Measurements from ENCODE around the gene PALD1. TPM values are rescaled to one million over a fixed set of nuclear protein-coding genes. Genes with fewer than 3 reads are reported as not detected.

The PALD1 gene
- total RNA-seq, 1 donor from 2014 or later, result not detected

DNA sequence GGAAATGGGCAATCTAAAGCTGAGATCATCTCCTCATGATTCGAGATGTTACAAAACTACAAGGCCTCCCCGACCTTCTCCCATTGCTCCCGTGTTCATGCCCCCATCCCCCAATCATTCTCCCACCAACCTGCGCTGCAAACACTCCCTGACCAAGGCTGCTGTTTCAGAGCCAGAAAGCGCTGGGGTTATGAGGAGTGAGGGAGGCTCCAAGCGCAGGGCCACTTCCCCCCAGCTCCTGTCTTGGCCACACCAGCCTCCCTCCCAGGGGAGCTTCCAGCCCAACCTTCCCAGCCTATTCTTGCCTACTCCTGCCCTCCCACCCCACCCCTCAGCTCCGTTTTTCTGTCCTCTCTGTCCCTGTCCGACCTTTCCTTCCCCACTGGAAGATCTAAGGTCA lies 22.4 kb upstream of the PALD1 start:
- no peak for TF ChIP-seq CTCF (IDR thresholded peaks at IDR 0.05; ENCODE audit: insufficient read depth, low read length, severe bottlenecking)
- Histone ChIP-seq H3K27me3 (ENCODE audit: control insufficient read depth, insufficient read depth, low read length) (peaks cover 22% of the 10 kb centered on the region), H3K4me3 (ENCODE audit: low read depth, low read length) (no peak overlapping the region), H3K36me3 (ENCODE audit: control insufficient read depth, insufficient read depth, low read length) (no peaks in the 10 kb centered on the region)
- FAIRE-seq (peak; percentile 7), DNase-seq (ENCODE audit: low read depth) (no peak)

- DNase-seq (ENCODE audit: low read depth) (no peak), FAIRE-seq (no peak)
- Histone ChIP-seq H3K4me3 (ENCODE audit: low read depth, low read length) (no peak overlapping the region), H3K27me3 (ENCODE audit: control insufficient read depth, insufficient read depth, low read length) (peaks cover 22% of the 10 kb centered on the region), H3K36me3 (ENCODE audit: control insufficient read depth, insufficient read depth, low read length) (no peaks in the 10 kb centered on the region)
- TF ChIP-seq CTCF (IDR thresholded peaks at IDR 0.05; ENCODE audit: insufficient read depth, low read length, severe bottlenecking), result no peak
Observed at GRCh38 chr10:70457759-70458305, 20.7 kb upstream of the PALD1 start.

- Histone ChIP-seq H3K4me3 (ENCODE audit: low read depth, low read length) (no peak overlapping the region), H3K36me3 (ENCODE audit: control insufficient read depth, insufficient read depth, low read length) (no peaks in the 10 kb centered on the region), H3K27me3 (ENCODE audit: control insufficient read depth, insufficient read depth, low read length) (peaks cover 22% of the 10 kb centered on the region)
- FAIRE-seq (no peak), DNase-seq (ENCODE audit: low read depth) (peak; percentile 48)
- no peak for TF ChIP-seq CTCF (IDR thresholded peaks at IDR 0.05; ENCODE audit: insufficient read depth, low read length, severe bottlenecking)
Observed at GRCh38 chr10:70458329-70459060, 20.1 kb upstream of the PALD1 start.

DNA sequence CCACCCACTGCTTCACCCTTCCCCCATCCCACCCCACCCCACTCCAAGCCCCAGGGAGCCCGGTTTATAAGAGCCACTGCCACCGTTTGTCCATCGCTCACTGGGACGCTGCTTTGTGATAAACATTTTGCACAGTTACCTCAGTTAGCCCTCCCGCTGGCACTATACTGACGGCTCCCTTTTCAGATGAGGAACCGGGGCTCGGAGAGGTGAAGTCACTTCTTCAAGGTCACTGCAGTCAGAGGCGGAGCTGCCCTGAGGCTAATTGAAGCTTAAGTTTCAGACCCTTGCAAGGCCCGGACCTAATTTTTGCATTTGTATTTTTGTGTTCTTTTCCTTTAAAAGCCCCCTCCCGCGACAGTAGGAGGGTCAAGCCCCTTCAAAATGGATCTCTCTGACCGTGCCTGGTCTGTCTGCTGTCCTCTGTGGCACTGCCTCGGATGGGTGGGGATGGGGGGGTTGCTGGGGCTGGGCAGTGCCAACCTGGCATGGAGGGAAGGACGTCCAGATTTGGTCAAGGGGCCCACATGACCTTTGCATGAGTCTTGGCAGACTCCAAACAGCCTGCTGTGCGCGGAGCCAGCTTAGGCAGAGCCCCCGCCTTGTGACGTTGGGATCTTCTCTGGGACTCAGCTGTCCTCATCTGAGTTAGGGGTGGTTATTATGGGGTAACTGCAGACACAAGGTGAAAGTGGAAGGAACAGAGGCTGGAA lies 19.4 kb upstream of the PALD1 start:
- Histone ChIP-seq H3K4me3 (ENCODE audit: low read depth, low read length) (no peak overlapping the region), H3K36me3 (ENCODE audit: control insufficient read depth, insufficient read depth, low read length) (no peaks in the 10 kb centered on the region)

DNA sequence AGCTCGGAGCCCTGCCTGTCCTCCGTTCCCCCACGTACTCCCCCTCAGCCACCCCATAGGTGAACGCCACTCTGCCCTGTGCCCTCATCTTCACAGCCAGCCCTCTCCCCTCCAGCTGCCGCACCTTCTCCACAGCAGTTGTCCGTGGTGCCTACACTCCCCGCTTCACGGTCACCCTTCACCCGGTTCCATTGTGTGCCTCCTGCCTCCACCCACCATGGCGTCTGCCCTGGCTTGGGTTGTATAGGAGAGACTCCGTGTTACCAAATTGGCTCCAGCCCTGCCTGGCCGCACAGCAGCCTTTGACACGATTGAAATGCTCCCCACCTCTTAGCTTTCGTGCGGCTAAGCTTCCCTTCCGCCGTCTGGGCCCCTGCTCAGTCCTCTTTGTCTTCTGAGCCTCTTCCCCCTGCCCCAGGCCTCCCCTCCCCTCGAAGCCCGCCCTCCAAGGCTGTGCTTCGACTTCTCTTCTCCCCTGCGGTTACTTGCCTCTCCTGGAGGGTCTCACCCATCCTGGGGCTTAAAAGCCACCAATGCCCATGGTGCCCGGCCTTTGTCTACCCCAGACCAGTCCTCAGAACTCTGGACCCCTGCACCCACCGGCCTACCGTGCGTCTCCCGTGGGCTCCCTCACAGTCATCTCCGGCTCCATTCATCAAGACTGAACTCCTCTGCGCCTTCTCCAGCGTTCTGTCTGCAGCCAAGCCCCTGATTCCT lies 18.6 kb upstream of the PALD1 start:
- no peak for FAIRE-seq

More for the DNA sequence above, 19.4 kb upstream of the PALD1 start:
- H3K27me3 ChIP-seq (ENCODE audit: control insufficient read depth, insufficient read depth, low read length), result peaks cover 22% of the 10 kb centered on the region
- TF ChIP-seq CTCF (IDR thresholded peaks at IDR 0.05; ENCODE audit: insufficient read depth, low read length, severe bottlenecking), result no peak
- FAIRE-seq (no peak), DNase-seq (ENCODE audit: low read depth) (no peak)

More for the DNA sequence above, 18.6 kb upstream of the PALD1 start:
- Histone ChIP-seq H3K27me3 (ENCODE audit: control insufficient read depth, insufficient read depth, low read length) (peaks cover 22% of the 10 kb centered on the region), H3K36me3 (ENCODE audit: control insufficient read depth, insufficient read depth, low read length) (no peaks in the 10 kb centered on the region), H3K4me3 (ENCODE audit: low read depth, low read length) (no peak overlapping the region)
- no peak for TF ChIP-seq CTCF (IDR thresholded peaks at IDR 0.05; ENCODE audit: insufficient read depth, low read length, severe bottlenecking)
- no peak for DNase-seq (ENCODE audit: low read depth)

Data from bronchial epithelial cell (primary cell).